Left renal pelvis (tissue), 4 donors: Measurements from ENCODE around the gene C12orf75. TPM values are rescaled to one million over a fixed set of nuclear protein-coding genes. Genes with fewer than 3 reads are reported as not detected.

Experiments
- DNase-seq, 4 donors: peaks; one replicate each; pipeline ENCODE4 v3.0.0-alpha.2; 2013; ENCODE audit warnings: low read depth in 4 of 4, low spot score in 3 of 4
- polyA plus RNA-seq, 4 donors: library from polyadenylated mRNA; unstranded; fragments of 120-200 nt; gene quantifications; one replicate each; pipeline ENCODE4 v1.2.1, GENCODE V29; 2013; ENCODE audit not compliant: insufficient read length in 4 of 4

The C12orf75 gene
- polyA plus RNA-seq, 4 donors = 43.7 to 101 (median 74.5) TPM

- DNase-seq = no peak
Measured at GRCh38 chr12:105409279-105409678, 78.8 kb downstream of the C12orf75 start.

- DNase-seq = peak; percentile 31 to 60 (median 51)
Measured at GRCh38 chr12:105409801-105410471, 79.4 kb downstream of the C12orf75 start.

GRCh38 chr12:105413911-105414487 is 83.5 kb downstream of the C12orf75 start:
- no peak for DNase-seq

GRCh38 chr12:105417732-105418131 is 87.2 kb downstream of the C12orf75 start:
- no peak for DNase-seq

- DNase-seq = no peak
Measured at GRCh38 chr12:105418229-105418628, 87.7 kb downstream of the C12orf75 start.

GRCh38 chr12:105418821-105419291 is 88.4 kb downstream of the C12orf75 start:
- no peak for DNase-seq

- DNase-seq = no peak
Measured at GRCh38 chr12:105419606-105420005, 89.1 kb downstream of the C12orf75 start.

GRCh38 chr12:105420046-105420445 is 89.6 kb downstream of the C12orf75 start:
- DNase-seq = no peak

GRCh38 chr12:105420659-105421240 is 90.3 kb downstream of the C12orf75 start:
- DNase-seq = peak; percentile 41 to 64 (median 48)

Other genes with a start within 250 kb of the C12orf75 start
- gene ALDH1L2, start 246.2 kb upstream of the C12orf75 start, polyA plus RNA-seq = 1 to 10 TPM in 3 of 4 donors, under 1 TPM in 1; 0.75 to 4.1 (median 1.3) TPM
- 10 to 100 TPM; 43.2 to 69.5 (median 61.3) TPM for gene WASHC4, start 223.0 kb upstream of the C12orf75 start, polyA plus RNA-seq
- 10 to 100 TPM; 66.4 to 98.5 (median 88.4) TPM for gene APPL2, start 94.5 kb upstream of the C12orf75 start, polyA plus RNA-seq